Fibroblast of lung (primary cell): Measurements from ENCODE around the gene TOPORS.

Experiments
- EZH2 ChIP-seq: IDR thresholded peaks from 2 replicates; pipeline ENCODE4 v1.5.1; 2012; ENCODE audit warnings: low read length, control low read depth, mild to moderate bottlenecking; ENCODE audit errors: missing control alignments
- TF ChIP-seq, protein P1 (sequence below), 2 donors: IDR thresholded peaks in 1 of 2; conservative IDR thresholded peaks in 1 of 2; 1 replicate in 1 of 2; 2 replicates in 1 of 2; pipeline ENCODE4 v1.5.1; 2011 to 2012; ENCODE audit warnings: low read length in 2 of 2, control low read depth in 1 of 2, inconsistent platforms in 1 of 2, low read depth in 1 of 2, mild to moderate bottlenecking in 1 of 2

DNA sequence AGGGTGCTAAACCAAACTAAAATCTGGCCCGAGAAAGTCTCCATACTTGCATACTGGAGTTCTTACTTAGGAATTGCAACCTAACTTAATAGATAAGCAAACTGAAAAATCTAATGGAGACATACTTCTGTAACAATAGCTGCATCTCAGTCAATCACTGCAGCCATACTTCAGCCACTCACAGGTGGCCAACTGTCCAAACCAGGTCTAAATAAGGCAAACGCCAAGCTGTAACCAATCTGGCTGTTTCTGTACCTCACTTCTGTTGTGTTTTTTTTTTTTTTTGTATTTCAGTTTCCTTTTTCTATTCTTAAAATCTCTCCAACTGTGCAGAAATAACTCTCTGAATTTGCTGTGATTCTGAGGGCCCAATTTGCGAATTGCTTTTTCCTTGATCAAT lies 24.9 kb upstream of the TOPORS start:
- TF ChIP-seq, protein P1, sequence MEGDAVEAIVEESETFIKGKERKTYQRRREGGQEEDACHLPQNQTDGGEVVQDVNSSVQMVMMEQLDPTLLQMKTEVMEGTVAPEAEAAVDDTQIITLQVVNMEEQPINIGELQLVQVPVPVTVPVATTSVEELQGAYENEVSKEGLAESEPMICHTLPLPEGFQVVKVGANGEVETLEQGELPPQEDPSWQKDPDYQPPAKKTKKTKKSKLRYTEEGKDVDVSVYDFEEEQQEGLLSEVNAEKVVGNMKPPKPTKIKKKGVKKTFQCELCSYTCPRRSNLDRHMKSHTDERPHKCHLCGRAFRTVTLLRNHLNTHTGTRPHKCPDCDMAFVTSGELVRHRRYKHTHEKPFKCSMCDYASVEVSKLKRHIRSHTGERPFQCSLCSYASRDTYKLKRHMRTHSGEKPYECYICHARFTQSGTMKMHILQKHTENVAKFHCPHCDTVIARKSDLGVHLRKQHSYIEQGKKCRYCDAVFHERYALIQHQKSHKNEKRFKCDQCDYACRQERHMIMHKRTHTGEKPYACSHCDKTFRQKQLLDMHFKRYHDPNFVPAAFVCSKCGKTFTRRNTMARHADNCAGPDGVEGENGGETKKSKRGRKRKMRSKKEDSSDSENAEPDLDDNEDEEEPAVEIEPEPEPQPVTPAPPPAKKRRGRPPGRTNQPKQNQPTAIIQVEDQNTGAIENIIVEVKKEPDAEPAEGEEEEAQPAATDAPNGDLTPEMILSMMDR (conservative IDR thresholded peaks at IDR 0.05 in 1 of 2, IDR thresholded peaks at IDR 0.05 in 1 of 2; ENCODE audit: low read depth in 1 of 2, low read length in 2 of 2): no peak
- TF ChIP-seq EZH2: no peak
